Right cardiac atrium (tissue), 5 donors: ENCODE measurements around the gene LYAR. TPM values are rescaled to one million over a fixed set of nuclear protein-coding genes. Genes with fewer than 3 reads are reported as not detected.
A peak's percentile ranks its signal among the peaks of the same experiment; 100 is the strongest.

Source experiments
- ATAC-seq, 2 donors: fragments of 200-7000 bp; cut with Tn5 transposase; one replicate each; pipeline versions ENCODE4 v1.8.0 to v1.9.1; 2020; ENCODE audit warnings: moderate library complexity in 2 of 2, mild to moderate bottlenecking in 1 of 2
- DNase-seq, 3 donors: peaks; one replicate each; pipeline ENCODE4 v3.0.0-alpha.2; 2020
- H3K27ac ChIP-seq: one replicate; pipeline ENCODE4 v1.5.1; 2013; ENCODE audit warnings: mild to moderate bottlenecking, low read length, control low read depth, moderate library complexity
- H3K27me3 ChIP-seq: one replicate; pipeline ENCODE4 v1.6.1; 2013; ENCODE audit not compliant: control insufficient read depth, insufficient read depth
- H3K4me1 ChIP-seq: one replicate; pipeline ENCODE4 v1.6.1; 2013; ENCODE audit warnings: low read length; ENCODE audit not compliant: control insufficient read depth, insufficient read depth
- H3K4me3 ChIP-seq: one replicate; pipeline ENCODE4 v1.5.1; 2013; ENCODE audit warnings: low read length, control low read depth
- H3K9me3 ChIP-seq: one replicate; pipeline ENCODE4 v1.6.1; 2013; ENCODE audit warnings: low read length; ENCODE audit not compliant: control insufficient read depth
- WGBS: extraction: QIAGEN DNeasy Blood & Tissue Kit; methylation state at CpG from one replicate; pipeline ENCODE4 v1.1.7; 2013; 5-methylcytosine and 5-hydroxymethylcytosine counted together
- intact Hi-C, 4 donors: fragments of 100-400 bp; cut with DNase I; formaldehyde crosslinking; loops; one replicate each; pipeline versions ENCODE4 v1.11.0 to v1.14.0; 2022 to 2023
- polyA plus RNA-seq: library from polyadenylated mRNA; stranded (reverse); fragments of 200-250 nt; gene quantifications from one replicate; pipeline ENCODE4 v1.2.3, GENCODE V29; 2013
- total RNA-seq, 4 donors: library from RNA; stranded (reverse); fragmentation: NEBNext Ultra II Directional; extraction: Animal tissue kit (Norgen Biotek cat#: 25700); gene quantifications; one replicate each; pipeline ENCODE4 v1.2.1, GENCODE V29; 2021
- donor health status: healthy with polysubstance abuse.
- donor health status: DM: no; HTN: yes; CAD: no.
- donor health status: DM: no; HTN: no; CAD: no.
- donor health status: DM: no; HTN: yes; CAD: no; lungs with severe emphysema.
- donor health status: DM: yes; HTN: yes; CAD: no.

Gene LYAR
- total and polyA plus RNA-seq, 5 donors, result 10.0 to 15.0 (median 11.4) TPM

- intact Hi-C loops, result no loop called here
- WGBS, result 97% methylated on average over 1 of the region's 1 CpG
Measured at GRCh38 chr4:4328206-4328605, 38.3 kb upstream of the LYAR start.

GRCh38 chr4:4327652-4328121 lies 37.7 kb upstream of the LYAR start:
- DNase-seq (peak; percentile 73 to 87 (median 85)), ATAC-seq (peak; percentile 74 to 81)
- intact Hi-C loops, result no loop called here
- no peak overlapping the region for H3K4me3 ChIP-seq
- peaks cover 3% of the 10 kb centered on the region for H3K4me1 ChIP-seq
- H3K9me3 ChIP-seq, result no peaks in the 10 kb centered on the region
- H3K27me3 ChIP-seq, result no peaks in the 10 kb centered on the region
- no peak overlapping the region for H3K27ac ChIP-seq
- WGBS, result 24% methylated on average over 22 of the region's 22 CpGs

More at GRCh38 chr4:4328206-4328605, 38.3 kb upstream of the LYAR start:
- H3K27ac ChIP-seq, result no peak overlapping the region
- DNase-seq, result no peak
- no peaks in the 10 kb centered on the region for H3K27me3 ChIP-seq
- H3K4me1 ChIP-seq, result peaks cover 3% of the 10 kb centered on the region
- H3K4me3 ChIP-seq, result no peak overlapping the region
- ATAC-seq, result no peak
- H3K9me3 ChIP-seq, result no peaks in the 10 kb centered on the region

- WGBS, result 95% methylated on average over 4 of the region's 4 CpGs
- intact Hi-C loops, result no loop called here
- Histone ChIP-seq H3K4me1 (peaks cover 3% of the 10 kb centered on the region), H3K4me3 (no peak overlapping the region), H3K9me3 (no peaks in the 10 kb centered on the region), H3K27me3 (no peaks in the 10 kb centered on the region), H3K27ac (no peak overlapping the region)
- DNase-seq (no peak), ATAC-seq (no peak)
Measured at GRCh38 chr4:4326166-4326565, 36.2 kb upstream of the LYAR start.

- Histone ChIP-seq H3K4me3 (no peak overlapping the region), H3K4me1 (peaks cover 3% of the 10 kb centered on the region), H3K9me3 (no peaks in the 10 kb centered on the region), H3K27ac (no peak overlapping the region), H3K27me3 (no peaks in the 10 kb centered on the region)
- intact Hi-C loops, result no loop called here
- DNase-seq (no peak), ATAC-seq (no peak)
- WGBS, result 96% methylated on average over 5 of the region's 5 CpGs
Measured at GRCh38 chr4:4325321-4325720, 35.4 kb upstream of the LYAR start.

GRCh38 chr4:4323705-4324534 lies 34.0 kb upstream of the LYAR start:
- H3K4me3 ChIP-seq, result no peak overlapping the region
- ATAC-seq, result peak; percentile 36 to 79
- no peaks in the 10 kb centered on the region for H3K9me3 ChIP-seq
- H3K27ac ChIP-seq, result peak overlapping the region; percentile 57
- 24% methylated on average over 10 of the region's 10 CpGs for WGBS
- intact Hi-C loops, result no loop called here
- no peaks in the 10 kb centered on the region for H3K27me3 ChIP-seq
- DNase-seq, result no peak
- H3K4me1 ChIP-seq, result peaks cover 3% of the 10 kb centered on the region

GRCh38 chr4:4321951-4322688 lies 32.2 kb upstream of the LYAR start:
- intact Hi-C loops, result no loop called here
- H3K9me3 ChIP-seq, result no peaks in the 10 kb centered on the region
- 86% methylated on average over 18 of the region's 18 CpGs for WGBS
- no peaks in the 10 kb centered on the region for H3K27me3 ChIP-seq
- DNase-seq (no peak), ATAC-seq (no peak)
- H3K4me1 ChIP-seq, result peaks cover 3% of the 10 kb centered on the region
- H3K4me3 ChIP-seq, result no peak overlapping the region
- no peak overlapping the region for H3K27ac ChIP-seq

GRCh38 chr4:4320951-4321714 lies 31.2 kb upstream of the LYAR start:
- Histone ChIP-seq H3K4me3 (no peak overlapping the region), H3K9me3 (no peaks in the 10 kb centered on the region), H3K27ac (no peak overlapping the region), H3K27me3 (no peaks in the 10 kb centered on the region), H3K4me1 (peaks cover 3% of the 10 kb centered on the region)
- no peak for ATAC-seq
- intact Hi-C loops, result no loop called here
- no peak for DNase-seq
- WGBS, result 93% methylated on average over 26 of the region's 26 CpGs

- ATAC-seq (no peak), DNase-seq (no peak)
- intact Hi-C loops, result no loop called here
- Histone ChIP-seq H3K27me3 (no peaks in the 10 kb centered on the region), H3K4me3 (no peak overlapping the region), H3K4me1 (peaks cover 3% of the 10 kb centered on the region), H3K9me3 (no peaks in the 10 kb centered on the region), H3K27ac (no peak overlapping the region)
- 91% methylated on average over 15 of the region's 15 CpGs for WGBS
Measured at GRCh38 chr4:4320528-4320927, 30.6 kb upstream of the LYAR start.

- intact Hi-C loops, result no loop called here
- ATAC-seq (no peak), DNase-seq (no peak)
- Histone ChIP-seq H3K27ac (no peak overlapping the region), H3K9me3 (no peaks in the 10 kb centered on the region), H3K27me3 (no peaks in the 10 kb centered on the region), H3K4me3 (no peak overlapping the region), H3K4me1 (no peaks in the 10 kb centered on the region)
- 85% methylated on average over 23 of the region's 23 CpGs for WGBS
Measured at GRCh38 chr4:4317496-4318232, 27.7 kb upstream of the LYAR start.

- DNase-seq, result no peak
- WGBS, result 93% methylated on average over 13 of the region's 13 CpGs
Measured at GRCh38 chr4:4316150-4316495, 26.2 kb upstream of the LYAR start.

More at GRCh38 chr4:4316150-4316495, 26.2 kb upstream of the LYAR start:
- Histone ChIP-seq H3K27me3 (no peaks in the 10 kb centered on the region), H3K9me3 (no peaks in the 10 kb centered on the region), H3K27ac (no peak overlapping the region), H3K4me1 (no peaks in the 10 kb centered on the region), H3K4me3 (no peak overlapping the region)
- intact Hi-C loops, result no loop called here
- ATAC-seq, result no peak
